DOHH2 (cell line): ENCODE results near the gene HELZ.

ENCODE experiments used
- H3F3A ChIP-seq: fragments of 200-600 bp; sonication (generic), shearing (Covaris generic); 2 replicates; pipeline ENCODE4 v1.6.0; 2016; ENCODE audit warnings: antibody characterized with exemption, mild to moderate bottlenecking; ENCODE audit not compliant: control insufficient read depth, insufficient read depth
- H3K27ac ChIP-seq: fragments of 200-600 bp; sonication (generic); 2 replicates; pipeline ENCODE4 v1.5.1; 2014; ENCODE audit warnings: low read depth, mild to moderate bottlenecking, low read length, moderate library complexity
- H3K27me3 ChIP-seq: fragments of 200-600 bp; sonication (generic); 2 replicates; pipeline ENCODE4 v1.6.1; 2014; ENCODE audit warnings: mild to moderate bottlenecking, low read length, mixed read lengths; ENCODE audit not compliant: control insufficient read depth
- H3K36me3 ChIP-seq: fragments of 200-600 bp; sonication (generic); 2 replicates; pipeline ENCODE4 v1.6.1; 2014; ENCODE audit warnings: mild to moderate bottlenecking, low read length, moderate library complexity, mixed read lengths; ENCODE audit not compliant: control insufficient read depth
- H3K4me1 ChIP-seq: fragments of 200-600 bp; sonication (generic); 2 replicates; pipeline ENCODE4 v1.6.1; 2014; ENCODE audit warnings: mild to moderate bottlenecking, low read length, mixed read lengths; ENCODE audit not compliant: control insufficient read depth
- H3K4me2 ChIP-seq: fragments of 200-600 bp; sonication (generic); 2 replicates; pipeline ENCODE4 v1.6.0; 2014; ENCODE audit warnings: mild to moderate bottlenecking, low read length, moderate library complexity
- H3K4me3 ChIP-seq: fragments of 200-600 bp; sonication (generic); 2 replicates; pipeline ENCODE4 v1.5.1; 2014; ENCODE audit warnings: mild to moderate bottlenecking, low read length, mixed read lengths
- H3K79me2 ChIP-seq: fragments of 200-600 bp; sonication (generic); 2 replicates; pipeline ENCODE4 v1.6.1; 2014; ENCODE audit warnings: mild to moderate bottlenecking, low read length, mixed read lengths; ENCODE audit not compliant: control insufficient read depth
- H3K9me2 ChIP-seq: fragments of 200-600 bp; sonication (generic); replicated peaks from 2 replicates; pipeline ENCODE4 v1.6.1; 2014; ENCODE audit warnings: mild to moderate bottlenecking, low read length, mixed read lengths; ENCODE audit not compliant: control insufficient read depth
- H3K9me3 ChIP-seq: fragments of 200-600 bp; sonication (generic); 2 replicates; pipeline ENCODE4 v1.6.1; 2014; ENCODE audit warnings: antibody characterized with exemption, low read length, mixed read lengths; ENCODE audit not compliant: control insufficient read depth, insufficient read depth
- H4K20me1 ChIP-seq: fragments of 200-600 bp; sonication (generic); 2 replicates; pipeline ENCODE4 v1.6.0; 2014; ENCODE audit warnings: low read depth, mild to moderate bottlenecking, antibody characterized with exemption, low read length, moderate library complexity; ENCODE audit not compliant: control insufficient read depth, insufficient read depth
- CTCF ChIP-seq: fragments of 200-600 bp; sonication (generic); IDR thresholded peaks from one replicate; pipeline ENCODE4 v1.5.1; 2014; ENCODE audit warnings: antibody characterized with exemption, mild to moderate bottlenecking, low read depth, low read length; ENCODE audit not compliant: poor library complexity, severe bottlenecking
- EZH2phosphoT487 ChIP-seq: fragments of 200-600 bp; sonication (generic); IDR thresholded peaks from 2 replicates; pipeline ENCODE4 v1.6.1; 2017; ENCODE audit warnings: borderline replicate concordance, mild to moderate bottlenecking, antibody characterized with exemption, low read length, moderate library complexity, mixed read lengths

Gene HELZ

GRCh38 chr17:67156269-67157199 is 88.5 kb downstream of the HELZ start:
- no peaks in the 10 kb centered on the region for H3K9me3 ChIP-seq
- H3K4me2 ChIP-seq, result no peak overlapping the region
- TF ChIP-seq EZH2phosphoT487 (no peak), CTCF (no peak)
- no peaks in the 10 kb centered on the region for H3K27me3 ChIP-seq
- no peaks in the 10 kb centered on the region for H3K79me2 ChIP-seq
- no peaks in the 10 kb centered on the region; the same call in 1 of the 2 replicates for H3F3A ChIP-seq
- H3K4me1 ChIP-seq, result no peaks in the 10 kb centered on the region
- H3K4me3 ChIP-seq, result no peak overlapping the region
- H4K20me1 ChIP-seq, result no peaks in the 10 kb centered on the region; the same call in 1 of the 2 replicates
- H3K36me3 ChIP-seq, result peaks cover 44% of the 10 kb centered on the region
- H3K27ac ChIP-seq, result no peak overlapping the region
- no peaks in the 10 kb centered on the region for H3K9me2 ChIP-seq

- no peaks in the 10 kb centered on the region for H4K20me1 ChIP-seq
- peaks cover 44% of the 10 kb centered on the region for H3K36me3 ChIP-seq
These were observed 92.2 kb downstream of the HELZ start for GRCh38 chr17:67152824-67153223.

GRCh38 chr17:67151717-67152116 is 93.3 kb downstream of the HELZ start:
- no peaks in the 10 kb centered on the region for H3K27me3 ChIP-seq
- H3K4me2 ChIP-seq, result no peak overlapping the region
- TF ChIP-seq CTCF (no peak), EZH2phosphoT487 (no peak)
- peaks cover 50% of the 10 kb centered on the region for H3K36me3 ChIP-seq
- H3K79me2 ChIP-seq, result no peaks in the 10 kb centered on the region
- H3K9me2 ChIP-seq, result no peaks in the 10 kb centered on the region
- no peaks in the 10 kb centered on the region for H4K20me1 ChIP-seq
- no peak overlapping the region for H3K27ac ChIP-seq
- no peaks in the 10 kb centered on the region for H3K9me3 ChIP-seq
- H3K4me1 ChIP-seq, result no peaks in the 10 kb centered on the region
- no peaks in the 10 kb centered on the region for H3F3A ChIP-seq
- H3K4me3 ChIP-seq, result no peak overlapping the region

More at GRCh38 chr17:67152824-67153223, 92.2 kb downstream of the HELZ start:
- Histone ChIP-seq H3K27me3 (no peaks in the 10 kb centered on the region), H3K27ac (no peak overlapping the region), H3K4me3 (no peak overlapping the region), H3K9me3 (no peaks in the 10 kb centered on the region), H3K4me1 (no peaks in the 10 kb centered on the region), H3K79me2 (no peaks in the 10 kb centered on the region), H3K4me2 (no peak overlapping the region), H3K9me2 (no peaks in the 10 kb centered on the region), H3F3A (no peaks in the 10 kb centered on the region)
- TF ChIP-seq EZH2phosphoT487 (no peak), CTCF (no peak)
